ENCODE measurements around the gene BRAT1. TPM values are rescaled to one million over a fixed set of nuclear protein-coding genes. Genes with fewer than 3 reads are reported as not detected.

BRAT1 gene
- total RNA-seq, 1 experiment from 2014 or later, result 53.9 TPM

DNA sequence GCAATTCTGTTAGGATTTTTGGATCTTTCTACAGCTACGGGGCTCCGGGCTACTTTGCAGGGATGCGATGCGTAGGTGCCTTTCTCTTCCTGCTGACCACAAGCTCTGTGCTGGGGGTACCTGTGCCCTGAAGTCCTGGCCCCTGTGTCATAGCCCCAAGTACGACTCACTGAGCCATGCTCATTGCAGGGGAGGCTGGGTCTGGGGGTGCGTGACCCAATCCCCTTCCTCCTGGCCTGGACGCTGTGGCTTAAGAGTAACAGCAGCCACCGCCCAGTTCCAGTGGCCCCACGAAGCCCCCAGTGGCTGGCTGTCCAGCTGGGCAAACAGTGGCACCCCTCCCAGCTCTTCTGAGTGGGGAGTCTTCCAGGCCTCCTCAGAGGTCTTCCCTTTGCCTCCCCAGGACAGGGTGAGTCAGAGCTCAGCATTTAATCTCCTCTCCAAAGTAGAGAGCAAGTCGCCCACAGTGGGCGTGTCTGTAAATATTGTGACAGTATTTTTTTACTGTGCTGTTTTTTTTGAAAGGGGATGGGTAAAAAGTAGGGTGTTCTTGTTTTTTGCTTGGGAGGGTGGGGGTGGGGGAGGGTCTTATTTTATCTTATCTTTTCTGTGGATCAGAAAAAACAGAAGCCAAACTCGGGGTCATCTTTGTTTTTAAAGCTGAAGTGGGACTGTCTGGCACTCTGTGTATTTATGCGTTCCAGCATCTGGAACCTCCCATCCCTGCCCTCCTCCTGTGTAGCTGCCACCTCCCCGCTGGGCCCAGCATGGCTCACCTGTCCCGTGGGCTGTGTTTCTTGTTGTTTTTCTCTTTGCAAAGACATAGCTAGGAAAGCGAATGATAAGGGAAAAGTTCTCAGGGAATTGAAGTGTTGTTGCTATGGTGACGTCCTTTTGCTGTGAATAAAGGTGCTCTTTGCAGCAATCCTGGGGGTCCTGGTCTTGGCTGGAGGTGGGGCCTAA lies 27.5 kb downstream of the BRAT1 start:
- intact Hi-C loops (cut with micrococcal nuclease; ENCODE audit: unreplicated experiment), result loop anchor here (2.0 to 10.0 kb wide), 3 partner anchors 27 to 993 kb away; partner anchors contain the start of genes BRAT1 and MAFK
- ChIA-PET POLR2A (ENCODE audit: unreplicated experiment) (interaction anchor here (0.5 to 0.8 kb wide), 4 partner anchors 92 to 1018 kb away, joined by 3 to 14 read pairs (median 4); no protein-coding TSS in a partner anchor), CTCF (interaction anchor here (0.5 to 0.7 kb wide), 3 partner anchors 18 to 75 kb away, joined by 3 to 11 read pairs (median 11); partner anchors contain the start of gene BRAT1)
- H3K4me2 ChIP-seq, result peak overlapping the region; percentile 74
- H2AFZ ChIP-seq, result no peak overlapping the region
- no peaks in the 10 kb centered on the region for H3K27me3 ChIP-seq (ENCODE audit: insufficient read depth, low read depth)
- H3K79me2 ChIP-seq (ENCODE audit: low read depth), result no peaks in the 10 kb centered on the region
- H3K9me3 ChIP-seq (ENCODE audit: insufficient read depth, low read depth), result no peaks in the 10 kb centered on the region
- peak; percentile 82 to 83 for DNase-seq
- H3K27ac ChIP-seq, result peak overlapping the region; percentile 19; the same call in 1 of the 2 replicates
- peaks cover 56% of the 10 kb centered on the region for H3F3A ChIP-seq (ENCODE audit: insufficient read depth, low read depth)
- no peaks in the 10 kb centered on the region for H4K20me1 ChIP-seq (ENCODE audit: insufficient read depth)
- H3K36me3 ChIP-seq (ENCODE audit: low read depth), result no peaks in the 10 kb centered on the region
- no TSS peak for BruUV-seq (replicated peaks)
- H3K9me2 ChIP-seq (ENCODE audit: insufficient read depth), result no peaks in the 10 kb centered on the region
- TF ChIP-seq CTCF (conservative IDR thresholded peaks at IDR 0.05) (no peak), EZH2 (IDR thresholded peaks at IDR 0.05; ENCODE audit: low read depth) (no peak)
- H3K4me3 ChIP-seq, result peak overlapping the region; percentile 23; the same call in 1 of the 2 replicates
- H3K4me1 ChIP-seq (replicated peaks; ENCODE audit: insufficient read depth), result peaks cover 86% of the 10 kb centered on the region

GRCh38 chr7:2526659-2527504 lies 28.4 kb downstream of the BRAT1 start:
- no peak overlapping the region for H3K27ac ChIP-seq
- DNase-seq, result no peak
- BruUV-seq (replicated peaks), result no TSS peak
- peaks cover 65% of the 10 kb centered on the region for H3F3A ChIP-seq (ENCODE audit: insufficient read depth, low read depth)
- no peaks in the 10 kb centered on the region for H3K9me2 ChIP-seq (ENCODE audit: insufficient read depth)
- no peak overlapping the region for H3K4me3 ChIP-seq
- intact Hi-C loops (cut with micrococcal nuclease; ENCODE audit: unreplicated experiment), result loop anchor here (10.0 kb wide), 2 partner anchors 302 to 992 kb away; partner anchors contain the start of gene MAFK
- no peaks in the 10 kb centered on the region for H4K20me1 ChIP-seq (ENCODE audit: insufficient read depth)
- no peaks in the 10 kb centered on the region for H3K36me3 ChIP-seq (ENCODE audit: low read depth)
- H3K9me3 ChIP-seq (ENCODE audit: insufficient read depth, low read depth), result no peaks in the 10 kb centered on the region
- no peak for TF ChIP-seq CTCF (conservative IDR thresholded peaks at IDR 0.05)
- TF ChIP-seq EZH2 (IDR thresholded peaks at IDR 0.05; ENCODE audit: low read depth), result no peak
- H3K4me2 ChIP-seq, result peak overlapping the region; percentile 74; the same call in 1 of the 2 replicates
- peaks cover 2% of the 10 kb centered on the region; the same call in 1 of the 2 replicates for H3K79me2 ChIP-seq (ENCODE audit: low read depth)
- H3K27me3 ChIP-seq (ENCODE audit: insufficient read depth, low read depth), result no peaks in the 10 kb centered on the region
- H2AFZ ChIP-seq, result no peak overlapping the region
- ChIA-PET CTCF (interaction anchor here (0.5 to 0.7 kb wide), 2 partner anchors 17 to 39 kb away, joined by 3 read pairs; no protein-coding TSS in a partner anchor), POLR2A (ENCODE audit: unreplicated experiment) (interaction anchor here (0.5 to 0.8 kb wide), 2 partner anchors 93 to 1017 kb away, joined by 3 to 5 read pairs; no protein-coding TSS in a partner anchor)
- H3K4me1 ChIP-seq (replicated peaks; ENCODE audit: insufficient read depth), result peaks cover 92% of the 10 kb centered on the region
